Ovary (tissue), 3 donors: ENCODE data around the gene HEPN1.

ENCODE experiments used
- EP300 ChIP-seq: sonication (generic); formaldehyde crosslinking; IDR thresholded peaks from one replicate; pipeline ENCODE4 v1.6.1; 2017; ENCODE audit warnings: antibody characterized with exemption
- POLR2A ChIP-seq: fragments of 450-650 bp; IDR thresholded peaks from one replicate; pipeline ENCODE4 v1.6.1; 2017; ENCODE audit warnings: antibody characterized with exemption, mild to moderate bottlenecking, moderate library complexity
- TF ChIP-seq, protein P1 (sequence below), 3 donors: fragments of 450-650 bp in 2 of 3; fragments of 200-600 bp in 1 of 3; IDR thresholded peaks; one replicate each; pipeline versions ENCODE4 v1.5.1 to v1.8.0; 2016 to 2022; ENCODE audit warnings: antibody characterized with exemption in 3 of 3, mild to moderate bottlenecking in 1 of 3
- donor health status: DM: no; HTN: no; CAD: no.

DNA sequence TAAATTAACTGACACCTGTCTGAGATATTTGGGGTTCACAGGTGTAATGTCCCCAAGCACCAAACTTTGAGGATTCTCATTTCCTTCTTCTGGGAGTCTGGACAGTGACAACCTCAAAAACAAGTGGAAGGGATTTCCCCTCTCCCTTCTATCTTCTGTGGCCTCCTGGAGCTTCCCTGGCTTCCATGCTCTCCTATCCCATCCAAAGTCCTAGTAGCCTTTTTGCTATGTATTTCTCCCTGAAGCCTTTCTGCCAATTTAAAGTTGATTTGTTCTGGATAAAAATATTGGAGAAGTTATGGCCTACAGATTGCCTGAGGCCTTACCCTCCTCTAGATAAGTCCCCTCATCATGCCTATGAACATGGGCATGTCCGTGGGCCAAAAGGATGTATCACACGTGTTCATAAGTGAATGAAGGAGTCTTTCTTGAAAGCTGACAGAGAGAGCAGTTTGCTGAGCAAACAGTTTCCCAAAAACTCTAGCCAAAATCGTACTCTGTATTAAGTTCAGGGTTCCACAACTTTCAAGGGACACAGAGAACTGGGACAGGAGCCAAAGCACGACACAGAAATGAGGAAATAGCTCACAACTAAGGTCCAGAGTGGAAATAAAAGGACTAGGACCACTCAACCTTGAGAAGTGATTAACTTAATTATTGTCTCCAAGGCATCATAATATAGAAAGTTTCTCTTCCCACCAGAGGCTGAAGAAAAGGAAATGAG is 10.1 kb downstream of the HEPN1 start:
- TF ChIP-seq POLR2A (no peak), EP300 (no peak)
- TF ChIP-seq, protein P1, sequence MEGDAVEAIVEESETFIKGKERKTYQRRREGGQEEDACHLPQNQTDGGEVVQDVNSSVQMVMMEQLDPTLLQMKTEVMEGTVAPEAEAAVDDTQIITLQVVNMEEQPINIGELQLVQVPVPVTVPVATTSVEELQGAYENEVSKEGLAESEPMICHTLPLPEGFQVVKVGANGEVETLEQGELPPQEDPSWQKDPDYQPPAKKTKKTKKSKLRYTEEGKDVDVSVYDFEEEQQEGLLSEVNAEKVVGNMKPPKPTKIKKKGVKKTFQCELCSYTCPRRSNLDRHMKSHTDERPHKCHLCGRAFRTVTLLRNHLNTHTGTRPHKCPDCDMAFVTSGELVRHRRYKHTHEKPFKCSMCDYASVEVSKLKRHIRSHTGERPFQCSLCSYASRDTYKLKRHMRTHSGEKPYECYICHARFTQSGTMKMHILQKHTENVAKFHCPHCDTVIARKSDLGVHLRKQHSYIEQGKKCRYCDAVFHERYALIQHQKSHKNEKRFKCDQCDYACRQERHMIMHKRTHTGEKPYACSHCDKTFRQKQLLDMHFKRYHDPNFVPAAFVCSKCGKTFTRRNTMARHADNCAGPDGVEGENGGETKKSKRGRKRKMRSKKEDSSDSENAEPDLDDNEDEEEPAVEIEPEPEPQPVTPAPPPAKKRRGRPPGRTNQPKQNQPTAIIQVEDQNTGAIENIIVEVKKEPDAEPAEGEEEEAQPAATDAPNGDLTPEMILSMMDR (IDR thresholded peaks at IDR 0.05): no peak
